SK-N-SH treated with all-trans-retinoic acid at 6 μM for 48 hours (cell line): Measurements from ENCODE around the gene TSEN54.

Experiments
- ATAC-seq: fragments of 200-7000 bp; cut with Tn5 transposase; 3 replicates; pipeline ENCODE4 v1.9.1; 2020; ENCODE audit warnings: mild to moderate bottlenecking, moderate library complexity
- ARNTL ChIP-seq: fragments of 450-650 bp; formaldehyde crosslinking; IDR thresholded peaks from 2 replicates; pipeline ENCODE4 v1.5.0; 2020; ENCODE audit warnings: low read depth, mild to moderate bottlenecking, moderate library complexity, borderline replicate concordance
- BACH2 ChIP-seq: fragments of 250-450 bp; sonication (Bioruptor Pico); IDR thresholded peaks from 2 replicates; pipeline ENCODE4 v1.9.0; 2021; ENCODE audit warnings: mild to moderate bottlenecking, borderline replicate concordance
- GLIS3 ChIP-seq: fragments of 250-450 bp; sonication (Bioruptor Pico); IDR thresholded peaks from 2 replicates; pipeline ENCODE4 v1.5.0; 2020; ENCODE audit warnings: mild to moderate bottlenecking, moderate library complexity
- ISL1 ChIP-seq: fragments of 250-450 bp; sonication (Bioruptor Pico); IDR thresholded peaks from 2 replicates; pipeline ENCODE4 v2.1.2; 2022; ENCODE audit warnings: mild to moderate bottlenecking, moderate library complexity
- OSR1 ChIP-seq: fragments of 250-450 bp; sonication (Bioruptor Pico); IDR thresholded peaks from 2 replicates; pipeline ENCODE4 v1.8.0; 2022; ENCODE audit warnings: moderate library complexity, mild to moderate bottlenecking, inconsistent platforms
- PPARA ChIP-seq: fragments of 250-450 bp; sonication (Bioruptor Pico); IDR thresholded peaks from 2 replicates; pipeline ENCODE4 v1.5.0; 2020; ENCODE audit warnings: mild to moderate bottlenecking, borderline replicate concordance
- SNAI2 ChIP-seq: fragments of 250-450 bp; sonication (Bioruptor Pico); IDR thresholded peaks from 2 replicates; pipeline ENCODE4 v1.5.0; 2020; ENCODE audit warnings: mild to moderate bottlenecking, moderate library complexity
- TCF4 ChIP-seq: fragments of 250-450 bp; sonication (Bioruptor Pico); IDR thresholded peaks from 2 replicates; pipeline ENCODE4 v1.8.0; 2021; ENCODE audit warnings: mild to moderate bottlenecking, moderate library complexity, borderline replicate concordance
- TOX ChIP-seq: fragments of 250-450 bp; sonication (Bioruptor Pico); IDR thresholded peaks from 2 replicates; pipeline ENCODE4 v1.8.0; 2021; ENCODE audit warnings: mild to moderate bottlenecking, moderate library complexity, borderline replicate concordance
- ZC3H10 ChIP-seq: fragments of 250-450 bp; sonication (Bioruptor Pico); IDR thresholded peaks from 2 replicates; pipeline ENCODE4 v1.5.1; 2021; ENCODE audit warnings: mild to moderate bottlenecking, moderate library complexity
- ZFP3 ChIP-seq: fragments of 250-450 bp; sonication (Bioruptor Pico); IDR thresholded peaks from 2 replicates; pipeline ENCODE4 v1.5.0; 2020; ENCODE audit warnings: mild to moderate bottlenecking, moderate library complexity
- ZNF565 ChIP-seq: fragments of 450-650 bp; formaldehyde crosslinking; conservative IDR thresholded peaks from 2 replicates; pipeline ENCODE4 v1.5.0; 2020; ENCODE audit warnings: low read depth, mild to moderate bottlenecking, moderate library complexity
- ZNF70 ChIP-seq: fragments of 450-650 bp; formaldehyde crosslinking; IDR thresholded peaks from 2 replicates; pipeline ENCODE4 v1.5.0; 2020; ENCODE audit warnings: mild to moderate bottlenecking, moderate library complexity
- ZNF8 ChIP-seq: fragments of 450-650 bp; formaldehyde crosslinking; IDR thresholded peaks from 2 replicates; pipeline ENCODE4 v1.5.0; 2020; ENCODE audit warnings: mild to moderate bottlenecking, moderate library complexity
- TF ChIP-seq, protein P1 (sequence below): fragments of 250-450 bp; sonication (Bioruptor Pico); IDR thresholded peaks from 2 replicates; pipeline ENCODE4 v1.5.0; 2020; ENCODE audit warnings: mild to moderate bottlenecking, moderate library complexity
- TF ChIP-seq, protein P2 (sequence below): fragments of 250-450 bp; sonication (Bioruptor Pico); IDR thresholded peaks from 2 replicates; pipeline ENCODE4 v1.5.1; 2021; ENCODE audit warnings: mild to moderate bottlenecking, moderate library complexity
- TF ChIP-seq, protein P3 (sequence below): fragments of 250-450 bp; sonication (Bioruptor Pico); IDR thresholded peaks from 2 replicates; pipeline ENCODE4 v1.8.0; 2020; ENCODE audit warnings: mild to moderate bottlenecking, moderate library complexity, borderline replicate concordance
- TF ChIP-seq, protein P4 (sequence below): fragments of 250-450 bp; sonication (Bioruptor Pico); IDR thresholded peaks from 2 replicates; pipeline ENCODE4 v1.5.1; 2020; ENCODE audit warnings: low read depth, mild to moderate bottlenecking, moderate library complexity
- TF ChIP-seq, protein P5 (sequence below): fragments of 250-450 bp; sonication (Bioruptor Pico); IDR thresholded peaks from 2 replicates; pipeline ENCODE4 v1.8.0; 2021; ENCODE audit warnings: low read depth, mild to moderate bottlenecking, moderate library complexity, borderline replicate concordance

TSEN54 gene

DNA sequence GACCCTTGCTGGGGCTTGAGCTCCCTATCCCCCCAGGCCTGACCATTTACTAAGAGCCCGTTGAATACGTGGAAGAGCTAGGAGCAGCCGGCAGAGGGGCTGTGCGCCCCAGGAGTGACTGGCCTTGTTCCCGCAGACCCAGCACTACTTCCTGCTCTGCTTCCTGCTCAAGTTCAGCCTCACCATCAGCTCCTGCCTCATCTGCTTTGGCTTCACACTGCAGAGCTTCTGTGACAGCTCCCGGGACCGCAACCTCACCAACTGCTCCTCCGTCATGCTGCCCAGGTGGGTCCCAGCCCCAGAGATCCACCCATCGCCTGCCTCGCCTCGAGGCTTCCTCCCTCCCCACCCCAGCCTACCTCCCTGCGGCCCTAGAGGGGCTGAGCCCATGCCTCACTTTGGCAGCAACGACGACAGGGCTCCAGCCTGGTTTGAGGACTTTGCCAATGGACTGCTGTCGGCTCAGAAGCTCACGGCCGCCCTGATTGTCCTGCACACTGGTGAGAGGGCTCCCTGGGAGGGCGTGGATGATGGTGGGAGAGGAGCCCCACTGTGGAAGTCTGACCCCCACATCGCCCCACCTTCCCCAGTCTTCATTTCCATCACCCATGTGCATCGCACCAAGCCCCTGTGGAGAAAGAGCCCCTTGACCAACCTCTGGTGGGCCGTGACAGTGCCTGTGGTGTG is 18.1 kb upstream of the TSEN54 start:
- no peak for TF ChIP-seq GLIS3
- TF ChIP-seq, protein P1, sequence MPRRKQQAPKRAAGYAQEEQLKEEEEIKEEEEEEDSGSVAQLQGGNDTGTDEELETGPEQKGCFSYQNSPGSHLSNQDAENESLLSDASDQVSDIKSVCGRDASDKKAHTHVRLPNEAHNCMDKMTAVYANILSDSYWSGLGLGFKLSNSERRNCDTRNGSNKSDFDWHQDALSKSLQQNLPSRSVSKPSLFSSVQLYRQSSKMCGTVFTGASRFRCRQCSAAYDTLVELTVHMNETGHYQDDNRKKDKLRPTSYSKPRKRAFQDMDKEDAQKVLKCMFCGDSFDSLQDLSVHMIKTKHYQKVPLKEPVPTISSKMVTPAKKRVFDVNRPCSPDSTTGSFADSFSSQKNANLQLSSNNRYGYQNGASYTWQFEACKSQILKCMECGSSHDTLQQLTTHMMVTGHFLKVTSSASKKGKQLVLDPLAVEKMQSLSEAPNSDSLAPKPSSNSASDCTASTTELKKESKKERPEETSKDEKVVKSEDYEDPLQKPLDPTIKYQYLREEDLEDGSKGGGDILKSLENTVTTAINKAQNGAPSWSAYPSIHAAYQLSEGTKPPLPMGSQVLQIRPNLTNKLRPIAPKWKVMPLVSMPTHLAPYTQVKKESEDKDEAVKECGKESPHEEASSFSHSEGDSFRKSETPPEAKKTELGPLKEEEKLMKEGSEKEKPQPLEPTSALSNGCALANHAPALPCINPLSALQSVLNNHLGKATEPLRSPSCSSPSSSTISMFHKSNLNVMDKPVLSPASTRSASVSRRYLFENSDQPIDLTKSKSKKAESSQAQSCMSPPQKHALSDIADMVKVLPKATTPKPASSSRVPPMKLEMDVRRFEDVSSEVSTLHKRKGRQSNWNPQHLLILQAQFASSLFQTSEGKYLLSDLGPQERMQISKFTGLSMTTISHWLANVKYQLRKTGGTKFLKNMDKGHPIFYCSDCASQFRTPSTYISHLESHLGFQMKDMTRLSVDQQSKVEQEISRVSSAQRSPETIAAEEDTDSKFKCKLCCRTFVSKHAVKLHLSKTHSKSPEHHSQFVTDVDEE (CRISPR knock-in tag), result no peak
- no peak for TF ChIP-seq BACH2
- TF ChIP-seq, protein P2, sequence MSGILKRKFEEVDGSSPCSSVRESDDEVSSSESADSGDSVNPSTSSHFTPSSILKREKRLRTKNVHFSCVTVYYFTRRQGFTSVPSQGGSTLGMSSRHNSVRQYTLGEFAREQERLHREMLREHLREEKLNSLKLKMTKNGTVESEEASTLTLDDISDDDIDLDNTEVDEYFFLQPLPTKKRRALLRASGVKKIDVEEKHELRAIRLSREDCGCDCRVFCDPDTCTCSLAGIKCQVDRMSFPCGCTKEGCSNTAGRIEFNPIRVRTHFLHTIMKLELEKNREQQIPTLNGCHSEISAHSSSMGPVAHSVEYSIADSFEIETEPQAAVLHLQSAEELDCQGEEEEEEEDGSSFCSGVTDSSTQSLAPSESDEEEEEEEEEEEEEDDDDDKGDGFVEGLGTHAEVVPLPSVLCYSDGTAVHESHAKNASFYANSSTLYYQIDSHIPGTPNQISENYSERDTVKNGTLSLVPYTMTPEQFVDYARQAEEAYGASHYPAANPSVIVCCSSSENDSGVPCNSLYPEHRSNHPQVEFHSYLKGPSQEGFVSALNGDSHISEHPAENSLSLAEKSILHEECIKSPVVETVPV (CRISPR knock-in tag), result no peak
- TF ChIP-seq TOX, result no peak
- TF ChIP-seq, protein P3, sequence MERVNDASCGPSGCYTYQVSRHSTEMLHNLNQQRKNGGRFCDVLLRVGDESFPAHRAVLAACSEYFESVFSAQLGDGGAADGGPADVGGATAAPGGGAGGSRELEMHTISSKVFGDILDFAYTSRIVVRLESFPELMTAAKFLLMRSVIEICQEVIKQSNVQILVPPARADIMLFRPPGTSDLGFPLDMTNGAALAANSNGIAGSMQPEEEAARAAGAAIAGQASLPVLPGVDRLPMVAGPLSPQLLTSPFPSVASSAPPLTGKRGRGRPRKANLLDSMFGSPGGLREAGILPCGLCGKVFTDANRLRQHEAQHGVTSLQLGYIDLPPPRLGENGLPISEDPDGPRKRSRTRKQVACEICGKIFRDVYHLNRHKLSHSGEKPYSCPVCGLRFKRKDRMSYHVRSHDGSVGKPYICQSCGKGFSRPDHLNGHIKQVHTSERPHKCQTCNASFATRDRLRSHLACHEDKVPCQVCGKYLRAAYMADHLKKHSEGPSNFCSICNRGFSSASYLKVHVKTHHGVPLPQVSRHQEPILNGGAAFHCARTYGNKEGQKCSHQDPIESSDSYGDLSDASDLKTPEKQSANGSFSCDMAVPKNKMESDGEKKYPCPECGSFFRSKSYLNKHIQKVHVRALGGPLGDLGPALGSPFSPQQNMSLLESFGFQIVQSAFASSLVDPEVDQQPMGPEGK, result no peak
- no peak for TF ChIP-seq ZNF8 (CRISPR knock-in tag)
- TF ChIP-seq ZC3H10, result no peak
- no peak for TF ChIP-seq SNAI2
- TF ChIP-seq PPARA, result no peak
- TF ChIP-seq TCF4, result no peak
- no peak for TF ChIP-seq ZNF565 (CRISPR knock-in tag)
- TF ChIP-seq, protein P4, sequence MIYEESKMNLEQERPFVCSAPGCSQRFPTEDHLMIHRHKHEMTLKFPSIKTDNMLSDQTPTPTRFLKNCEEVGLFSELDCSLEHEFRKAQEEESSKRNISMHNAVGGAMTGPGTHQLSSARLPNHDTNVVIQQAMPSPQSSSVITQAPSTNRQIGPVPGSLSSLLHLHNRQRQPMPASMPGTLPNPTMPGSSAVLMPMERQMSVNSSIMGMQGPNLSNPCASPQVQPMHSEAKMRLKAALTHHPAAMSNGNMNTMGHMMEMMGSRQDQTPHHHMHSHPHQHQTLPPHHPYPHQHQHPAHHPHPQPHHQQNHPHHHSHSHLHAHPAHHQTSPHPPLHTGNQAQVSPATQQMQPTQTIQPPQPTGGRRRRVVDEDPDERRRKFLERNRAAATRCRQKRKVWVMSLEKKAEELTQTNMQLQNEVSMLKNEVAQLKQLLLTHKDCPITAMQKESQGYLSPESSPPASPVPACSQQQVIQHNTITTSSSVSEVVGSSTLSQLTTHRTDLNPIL (CRISPR knock-in tag), result no peak
- no peak for TF ChIP-seq ISL1 (CRISPR knock-in tag)
- no peak; the same call in 2 of the 3 replicates for ATAC-seq

DNA sequence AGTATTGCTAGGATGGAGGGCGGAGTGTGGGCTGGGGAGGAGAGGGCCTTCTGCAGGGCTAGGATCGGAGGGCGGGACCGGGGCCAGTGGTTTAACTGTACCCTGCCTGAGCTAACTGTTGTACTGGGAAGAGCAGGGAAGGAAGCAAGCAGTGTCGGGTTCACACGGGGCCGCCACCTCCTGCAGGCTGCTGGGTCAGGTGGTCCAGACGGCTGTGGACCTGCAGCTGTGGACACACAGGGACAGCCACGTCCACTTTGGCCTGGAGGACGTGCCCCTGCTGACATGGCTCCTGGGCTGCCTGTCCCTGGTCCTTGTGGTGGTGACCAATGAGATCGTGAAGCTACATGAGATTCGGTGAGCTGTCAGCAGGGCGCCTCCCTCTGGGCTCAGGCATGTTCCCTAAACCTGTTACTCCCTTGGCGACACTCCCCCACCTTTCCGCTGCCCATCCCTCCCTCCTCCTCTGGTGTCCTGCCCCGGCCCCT is 17.6 kb upstream of the TSEN54 start:
- TF ChIP-seq OSR1 (CRISPR knock-in tag) (no peak), TCF4 (no peak), PPARA (no peak), ARNTL (no peak), ZNF70 (CRISPR knock-in tag) (no peak), ZFP3 (CRISPR knock-in tag) (no peak), BACH2 (no peak), SNAI2 (no peak), ZC3H10 (no peak), TOX (no peak)
- TF ChIP-seq, protein P2 (CRISPR knock-in tag), result no peak
- TF ChIP-seq, protein P3, result no peak
- TF ChIP-seq, protein P1 (CRISPR knock-in tag), result no peak
- TF ChIP-seq, protein P5, sequence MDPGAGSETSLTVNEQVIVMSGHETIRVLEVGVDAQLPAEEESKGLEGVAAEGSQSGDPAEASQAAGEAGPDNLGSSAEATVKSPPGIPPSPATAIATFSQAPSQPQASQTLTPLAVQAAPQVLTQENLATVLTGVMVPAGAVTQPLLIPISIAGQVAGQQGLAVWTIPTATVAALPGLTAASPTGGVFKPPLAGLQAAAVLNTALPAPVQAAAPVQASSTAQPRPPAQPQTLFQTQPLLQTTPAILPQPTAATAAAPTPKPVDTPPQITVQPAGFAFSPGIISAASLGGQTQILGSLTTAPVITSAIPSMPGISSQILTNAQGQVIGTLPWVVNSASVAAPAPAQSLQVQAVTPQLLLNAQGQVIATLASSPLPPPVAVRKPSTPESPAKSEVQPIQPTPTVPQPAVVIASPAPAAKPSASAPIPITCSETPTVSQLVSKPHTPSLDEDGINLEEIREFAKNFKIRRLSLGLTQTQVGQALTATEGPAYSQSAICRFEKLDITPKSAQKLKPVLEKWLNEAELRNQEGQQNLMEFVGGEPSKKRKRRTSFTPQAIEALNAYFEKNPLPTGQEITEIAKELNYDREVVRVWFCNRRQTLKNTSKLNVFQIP (CRISPR knock-in tag), result no peak

More for the DNA sequence above, 17.6 kb upstream of the TSEN54 start:
- ATAC-seq, result peak; percentile 5
